K562 (cell line): ENCODE data around the gene LIX1.

Experiments
- CREM ChIP-seq: IDR thresholded peaks from 2 replicates; pipeline ENCODE4 v1.6.1; 2014; ENCODE audit warnings: antibody characterized with exemption, low read depth
- CTCF ChIP-seq, 3 experiments: IDR thresholded peaks in 2 of 3; conservative IDR thresholded peaks in 1 of 3; 2 replicates each; pipeline ENCODE4 v1.5.1; 2011 to 2012; ENCODE audit warnings: low read length in 3 of 3, mild to moderate bottlenecking in 3 of 3, control low read depth in 2 of 3, improper control_type of control experiment in 1 of 3, inconsistent platforms in 1 of 3, low read depth in 1 of 3, mixed read lengths in 1 of 3, moderate library complexity in 1 of 3; ENCODE audit not compliant: insufficient read depth in 2 of 3
- EZH2 ChIP-seq: IDR thresholded peaks from 2 replicates; pipeline ENCODE4 v1.6.1; 2012; ENCODE audit warnings: low read depth, mild to moderate bottlenecking, inconsistent platforms, low read length, borderline replicate concordance
- GABPA ChIP-seq: fragments of 200-800 bp; sonication (Bioruptor generic); conservative IDR thresholded peaks from 2 replicates; pipeline ENCODE4 v1.6.1; 2016; ENCODE audit warnings: low read depth, missing genetic modification characterization, missing compliant biosample characterization
- RBBP5 ChIP-seq: fragments of 200-600 bp; sonication (generic); IDR thresholded peaks from 2 replicates; pipeline ENCODE4 v1.6.1; 2012; ENCODE audit warnings: borderline replicate concordance, mild to moderate bottlenecking, low read length, control low read depth, inconsistent platforms; ENCODE audit not compliant: insufficient read depth, poor library complexity, severe bottlenecking
- SREBF2 ChIP-seq: sonication (generic); formaldehyde crosslinking; IDR thresholded peaks from 2 replicates; pipeline ENCODE4 v1.4.0; 2020; ENCODE audit warnings: mild to moderate bottlenecking, missing genetic modification reagents

GRCh38 chr5:97165726-97166125 is 23.3 kb upstream of the LIX1 start:
- TF ChIP-seq GABPA (tag) = no peak
- TF ChIP-seq RBBP5 = no peak
- no peak for TF ChIP-seq CTCF (IDR thresholded peaks at IDR 0.05 in 2 of 3, conservative IDR thresholded peaks at IDR 0.05 in 1 of 3; ENCODE audit: insufficient read depth in 2 of 3, low read depth in 1 of 3, low read length in 3 of 3)
- no peak for TF ChIP-seq EZH2
- no peak for TF ChIP-seq CREM
- no peak for TF ChIP-seq SREBF2 (CRISPR knock-in tag)
